HepG2 (cell line): ENCODE data around the gene CATSPERB. TPM values are rescaled to one million over a fixed set of nuclear protein-coding genes. Genes with fewer than 3 reads are reported as not detected.

Experiments used
- BCL6 ChIP-seq: IDR thresholded peaks from 2 replicates; pipeline ENCODE4 v1.6.1; 2016; ENCODE audit warnings: missing genetic modification reagents, missing compliant biosample characterization
- CEBPB ChIP-seq: IDR thresholded peaks from 2 replicates; pipeline ENCODE4 v1.6.1; 2011; ENCODE audit warnings: low read depth, low read length, improper control_type of control experiment, borderline replicate concordance
- FOXA1 ChIP-seq, 2 experiments: fragments of 450-650 bp in 1 of 2; sonication (generic) in 1 of 2; formaldehyde crosslinking in 1 of 2; IDR thresholded peaks; 2 replicates each; pipeline versions ENCODE4 v1.4.0 to v1.6.1; 2016 to 2020; ENCODE audit warnings: missing genetic modification reagents in 1 of 2
- FOXA3 ChIP-seq: IDR thresholded peaks from 2 replicates; pipeline ENCODE4 v1.6.1; 2016; ENCODE audit warnings: missing genetic modification reagents, missing compliant biosample characterization
- FOXC1 ChIP-seq: sonication (generic); formaldehyde crosslinking; IDR thresholded peaks from 2 replicates; pipeline ENCODE4 v1.8.0; 2022; ENCODE audit warnings: mild to moderate bottlenecking, missing genetic modification reagents, borderline replicate concordance
- HES4 ChIP-seq: sonication (generic); formaldehyde crosslinking; IDR thresholded peaks from 2 replicates; pipeline ENCODE4 v1.9.0; 2021; ENCODE audit warnings: mild to moderate bottlenecking, missing genetic modification reagents, borderline replicate concordance
- HOMEZ ChIP-seq: IDR thresholded peaks from 2 replicates; pipeline ENCODE4 v1.6.1; 2016; ENCODE audit warnings: low read depth
- IKZF1 ChIP-seq: fragments of 450-650 bp; IDR thresholded peaks from 2 replicates; pipeline ENCODE4 v1.7.1; 2016
- ISL2 ChIP-seq: sonication (generic); formaldehyde crosslinking; IDR thresholded peaks from 2 replicates; pipeline ENCODE4 v1.5.0; 2020; ENCODE audit warnings: missing genetic modification reagents
- KDM5A ChIP-seq: fragments of 200-600 bp; sonication (generic); IDR thresholded peaks from 2 replicates; pipeline ENCODE4 v1.7.0; 2018; ENCODE audit warnings: antibody characterized with exemption, mild to moderate bottlenecking, low read length, borderline replicate concordance
- KLF16 ChIP-seq, 2 experiments: sonication (generic) in 1 of 2; formaldehyde crosslinking in 1 of 2; IDR thresholded peaks; 2 replicates each; pipeline versions ENCODE4 v1.6.1 to v1.8.0; 2016 to 2023; ENCODE audit warnings: missing genetic modification reagents in 2 of 2, missing compliant biosample characterization in 1 of 2
- NFYB ChIP-seq: sonication (generic); formaldehyde crosslinking; IDR thresholded peaks from 2 replicates; pipeline ENCODE4 v1.4.0; 2020; ENCODE audit warnings: missing genetic modification reagents
- PPARG ChIP-seq: conservative IDR thresholded peaks from 2 replicates; pipeline ENCODE4 v1.6.1; 2016; ENCODE audit warnings: missing biosample characterization, missing genetic modification reagents
- U2AF1 ChIP-seq: fragments of 200-400 bp; formaldehyde crosslinking; optimal IDR thresholded peaks from 2 replicates; pipeline ENCODE3; 2017; ENCODE audit warnings: mild to moderate bottlenecking, low read depth, low read length
- XRCC5 ChIP-seq: fragments of 200-400 bp; formaldehyde crosslinking; optimal IDR thresholded peaks from 2 replicates; pipeline ENCODE3; 2017; ENCODE audit warnings: mild to moderate bottlenecking, low read length
- ZBTB34 ChIP-seq: sonication (generic); formaldehyde crosslinking; IDR thresholded peaks from 2 replicates; pipeline ENCODE4 v1.8.0; 2022; ENCODE audit warnings: mild to moderate bottlenecking, missing genetic modification reagents
- ZC3H13 ChIP-seq: sonication (generic); formaldehyde crosslinking; IDR thresholded peaks from 2 replicates; pipeline ENCODE4 v1.8.1; 2023; ENCODE audit warnings: mild to moderate bottlenecking, missing genetic modification reagents, moderate library complexity
- ZNF281 ChIP-seq: sonication (generic); formaldehyde crosslinking; IDR thresholded peaks from 2 replicates; pipeline ENCODE4 v1.4.0; 2020; ENCODE audit warnings: missing genetic modification reagents, borderline replicate concordance
- ZNF292 ChIP-seq: sonication (generic); formaldehyde crosslinking; IDR thresholded peaks from 2 replicates; pipeline ENCODE4 v1.8.1; 2022; ENCODE audit warnings: mild to moderate bottlenecking, low read depth, missing genetic modification reagents, borderline replicate concordance
- ZNF468 ChIP-seq: sonication (generic); formaldehyde crosslinking; IDR thresholded peaks from 2 replicates; pipeline ENCODE4 v1.8.0; 2022; ENCODE audit warnings: mild to moderate bottlenecking, moderate library complexity, missing genetic modification reagents
- ZNF570 ChIP-seq: sonication (generic); formaldehyde crosslinking; IDR thresholded peaks from 2 replicates; pipeline ENCODE4 v1.4.0; 2020; ENCODE audit warnings: mild to moderate bottlenecking, missing genetic modification reagents, borderline replicate concordance
- ZNF781 ChIP-seq: sonication (generic); formaldehyde crosslinking; IDR thresholded peaks from 2 replicates; pipeline ENCODE4 v1.5.1; 2020; ENCODE audit warnings: borderline replicate concordance, mild to moderate bottlenecking, missing genetic modification reagents; ENCODE audit errors: not compliant biosample characterization
- ZNF891 ChIP-seq: sonication (generic); formaldehyde crosslinking; IDR thresholded peaks from 2 replicates; pipeline ENCODE4 v1.5.0; 2020; ENCODE audit warnings: mild to moderate bottlenecking, missing genetic modification reagents
- polyA plus RNA-seq, 8 experiments: library from polyadenylated mRNA; depleted of rRNA in 3 of 8; stranded (reverse) in 7 of 8; unstranded in 1 of 8; fragments of >200 nt; fragmentation: Illumina TruSeq in 4 of 8; extraction: Trizol in 4 of 8; gene quantifications; 2 replicates each; pipeline versions ENCODE4 v1.2.1 to v1.2.3, GENCODE V29; 2011 to 2016; ENCODE audit warnings: low read depth in 4 of 8, missing spikeins in 1 of 8, mixed read lengths in 1 of 8; ENCODE audit not compliant: insufficient read depth in 1 of 8
- total RNA-seq, 5 experiments: library from RNA; depleted of rRNA; stranded (reverse); fragments of >200 nt; fragmentation: Illumina TruSeq; extraction: Trizol; gene quantifications; 2 replicates each; pipeline ENCODE4 v1.2.3, GENCODE V29; 2016; ENCODE audit warnings: low read depth in 1 of 5

The CATSPERB gene
- total and polyA plus RNA-seq, 2 of the 13 experiments (the other 11 are each of a cell fraction or from before 2014, with no cell fraction given): not detected

GRCh38 chr14:91755570-91756295 lies 23.8 kb upstream of the CATSPERB start (continued):
- peak; percentile 95 for TF ChIP-seq CEBPB
- no peak for TF ChIP-seq ZNF891 (CRISPR knock-in tag)
- no peak for TF ChIP-seq FOXA1 (IDR thresholded peaks at IDR 0.05)
- TF ChIP-seq FOXA1 (CRISPR knock-in tag; IDR thresholded peaks at IDR 0.05): peak; percentile 17; the same call in 1 of the 2 replicates
- no peak for TF ChIP-seq KDM5A
- 0 out of 2 replicates have a peak, but pooled peaks have one; percentile 30 for TF ChIP-seq ISL2 (CRISPR knock-in tag)
- TF ChIP-seq ZBTB34 (CRISPR knock-in tag): no peak
- TF ChIP-seq IKZF1: no peak
- 0 out of 2 replicates have a peak, but pooled peaks have one; percentile 20 for TF ChIP-seq PPARG (CRISPR knock-in tag)
- 0 out of 4 replicates have a peak, but pooled peaks of 1 of the 2 experiments have one; percentile 49 for TF ChIP-seq KLF16 (CRISPR knock-in tag; IDR thresholded peaks at IDR 0.05)
- TF ChIP-seq HES4 (CRISPR knock-in tag): no peak
- TF ChIP-seq U2AF1: no peak
- no peak for TF ChIP-seq ZNF281 (CRISPR knock-in tag)
- no peak for TF ChIP-seq ZNF468 (CRISPR knock-in tag)
- no peak for TF ChIP-seq ZNF781 (CRISPR knock-in tag)
- 0 out of 2 replicates have a peak, but pooled peaks have one; percentile 19 for TF ChIP-seq HOMEZ (CRISPR knock-in tag)
- no peak for TF ChIP-seq ZC3H13 (CRISPR knock-in tag)
- TF ChIP-seq XRCC5: no peak
- TF ChIP-seq FOXA3 (CRISPR knock-in tag): peak; percentile 76
- TF ChIP-seq NFYB: no peak
- TF ChIP-seq ZNF292: no peak
- TF ChIP-seq ZNF570: no peak
- peak; percentile 62; the same call in 1 of the 2 replicates for TF ChIP-seq BCL6 (CRISPR knock-in tag)
- no peak for TF ChIP-seq FOXC1 (CRISPR knock-in tag)
